H1 (cell line): ENCODE results near the gene FAM209A. TPM values are rescaled to one million over a fixed set of nuclear protein-coding genes. Genes with fewer than 3 reads are reported as not detected.

Source experiments
- CTCF ChIA-PET: fragments of 300-600 bp; sonication (Branson Sonifier 250); formaldehyde crosslinking; loops from one replicate; lab custom pipeline; 2021; ENCODE audit not compliant: partially characterized antibody; lab: Charles Lee
- POLR2A ChIA-PET: fragments of 300-600 bp; sonication (Branson Sonifier 250); formaldehyde crosslinking; loops from one replicate; lab custom pipeline; 2021; ENCODE audit warnings: inconsistent platforms; ENCODE audit not compliant: partially characterized antibody; lab: Charles Lee
- DNase-seq, 2 experiments: peaks; one replicate each; pipeline versions ENCODE4 v3.0.0 to v3.0.0-alpha.2; 2010 to 2022; ENCODE audit warnings: low spot score in 2 of 2, low read depth in 1 of 2, mixed read lengths in 1 of 2
- FAIRE-seq: peaks from 2 replicates; lab custom pipeline; 2011; peaks lifted over from hg19 to GRCh38; lab: Jason Lieb, UNC
- H2AFZ ChIP-seq: 2 replicates; pipeline ENCODE4 v1.8.1; 2012; ENCODE audit warnings: low read length, inconsistent platforms
- H2AK5ac ChIP-seq: 2 replicates; pipeline ENCODE4 v1.6.1; 2013; ENCODE audit warnings: low read depth, low read length
- H2BK120ac ChIP-seq: replicated peaks from 2 replicates; pipeline ENCODE3; 2013; ENCODE audit warnings: low read depth, low read length, inconsistent platforms
- H2BK12ac ChIP-seq: 2 replicates; pipeline ENCODE4 v1.6.1; 2013; ENCODE audit warnings: low read depth, low read length
- H2BK15ac ChIP-seq: 2 replicates; pipeline ENCODE4 v1.6.1; 2013; ENCODE audit warnings: low read length
- H2BK20ac ChIP-seq: 2 replicates; pipeline ENCODE4 v1.6.1; 2013; ENCODE audit warnings: low read length
- H2BK5ac ChIP-seq: 2 replicates; pipeline ENCODE4 v1.6.1; 2013; ENCODE audit warnings: low read depth, low read length
- H3K14ac ChIP-seq: 2 replicates; pipeline ENCODE4 v1.6.1; 2013; ENCODE audit warnings: inconsistent platforms; ENCODE audit not compliant: insufficient read length
- H3K18ac ChIP-seq: 2 replicates; pipeline ENCODE4 v1.6.1; 2013; ENCODE audit warnings: low read length; ENCODE audit errors: extremely low read depth
- H3K23ac ChIP-seq: 2 replicates; pipeline ENCODE4 v1.6.1; 2013; ENCODE audit warnings: inconsistent platforms; ENCODE audit not compliant: insufficient read length
- H3K23me2 ChIP-seq: 2 replicates; pipeline ENCODE4 v1.6.1; 2013; ENCODE audit warnings: low read depth, low read length
- H3K27ac ChIP-seq: 2 replicates; pipeline ENCODE4 v1.6.1; 2011; ENCODE audit warnings: low read depth, low read length, inconsistent platforms
- H3K27me3 ChIP-seq, 4 experiments: replicated peaks in 1 of 4; 1 replicate in 1 of 4; 2 replicates in 3 of 4; pipeline versions ENCODE4 v1.6.1 to v1.8.1; 2011 to 2013; ENCODE audit warnings: low read length in 3 of 4, mild to moderate bottlenecking in 3 of 4, inconsistent platforms in 2 of 4, mixed read lengths in 2 of 4, moderate library complexity in 1 of 4; ENCODE audit not compliant: control insufficient read depth in 3 of 4, insufficient read depth in 3 of 4; ENCODE audit errors: extremely low read depth in 1 of 4
- H3K36me3 ChIP-seq, 4 experiments: 2 replicates each; pipeline versions ENCODE4 v1.6.1 to v1.8.1; 2011 to 2013; ENCODE audit warnings: mild to moderate bottlenecking in 4 of 4, low read length in 3 of 4, moderate library complexity in 2 of 4, control low read depth in 1 of 4, inconsistent platforms in 1 of 4; ENCODE audit not compliant: insufficient read depth in 4 of 4, control insufficient read depth in 2 of 4
- H3K4ac ChIP-seq: replicated peaks from 2 replicates; pipeline ENCODE3; 2013; ENCODE audit warnings: low read length, low read depth, mixed read lengths, inconsistent platforms; ENCODE audit not compliant: insufficient read length
- H3K4me1 ChIP-seq, 4 experiments: replicated peaks in 1 of 4; 1 replicate in 1 of 4; 2 replicates in 3 of 4; pipeline versions ENCODE4 v1.6.1 to v1.8.1; 2011 to 2013; ENCODE audit warnings: low read length in 3 of 4, inconsistent platforms in 2 of 4, mixed read lengths in 1 of 4; ENCODE audit not compliant: insufficient read depth in 4 of 4, control insufficient read depth in 3 of 4
- H3K4me2 ChIP-seq, 2 experiments: 2 replicates each; pipeline versions ENCODE4 v1.6.1 to v1.8.1; 2011 to 2013; ENCODE audit warnings: low read depth in 2 of 2, low read length in 2 of 2, control low read depth in 1 of 2, inconsistent platforms in 1 of 2, mild to moderate bottlenecking in 1 of 2; ENCODE audit not compliant: insufficient read depth in 1 of 2
- H3K4me3 ChIP-seq, 4 experiments: fragments of 200-600, 300-600 bp in 1 of 4; sonication (generic), shearing (Covaris generic), sonication (Bioruptor Twin) in 1 of 4; 2 replicates each; pipeline versions ENCODE4 v1.5.1 to v1.8.1; 2011 to 2016; ENCODE audit warnings: low read length in 4 of 4, low read depth in 3 of 4, control low read depth in 2 of 4, inconsistent platforms in 2 of 4, mild to moderate bottlenecking in 2 of 4, mixed read lengths in 1 of 4, moderate library complexity in 1 of 4; ENCODE audit not compliant: insufficient read depth in 2 of 4; ENCODE audit errors: extremely low read depth in 1 of 4
- H3K56ac ChIP-seq: replicated peaks from 2 replicates; pipeline ENCODE3; 2013; ENCODE audit warnings: low read depth, mild to moderate bottlenecking, mixed read lengths, low read length, inconsistent platforms; ENCODE audit not compliant: insufficient read length
- H3K79me1 ChIP-seq: 2 replicates; pipeline ENCODE4 v1.6.1; 2013; ENCODE audit warnings: low read depth, low read length, control low read depth
- H3K79me2 ChIP-seq, 2 experiments: 2 replicates each; pipeline versions ENCODE4 v1.6.1 to v1.8.1; 2012 to 2013; ENCODE audit warnings: low read length in 2 of 2, mild to moderate bottlenecking in 2 of 2, inconsistent platforms in 1 of 2; ENCODE audit not compliant: insufficient read depth in 2 of 2, control insufficient read depth in 1 of 2
- H3K9ac ChIP-seq, 4 experiments: replicated peaks in 1 of 4; 1 replicate in 1 of 4; 2 replicates in 3 of 4; pipeline versions ENCODE4 v1.6.1 to v1.8.1; 2011 to 2013; ENCODE audit warnings: low read depth in 3 of 4, low read length in 3 of 4, control low read depth in 2 of 4, mild to moderate bottlenecking in 2 of 4, moderate library complexity in 2 of 4, inconsistent platforms in 1 of 4; ENCODE audit errors: extremely low read depth in 1 of 4
- H3K9me3 ChIP-seq, 2 experiments: 2 replicates each; pipeline versions ENCODE4 v1.6.1 to v1.8.1; 2012 to 2013; ENCODE audit warnings: mild to moderate bottlenecking in 2 of 2, moderate library complexity in 2 of 2, control low read depth in 1 of 2, inconsistent platforms in 1 of 2, low read depth in 1 of 2, low read length in 1 of 2, mixed read lengths in 1 of 2; ENCODE audit not compliant: insufficient read depth in 2 of 2
- H4K20me1 ChIP-seq, 2 experiments: replicated peaks in 1 of 2; 2 replicates each; pipeline versions ENCODE3 to v1.8.1; 2011 to 2013; ENCODE audit warnings: inconsistent platforms in 2 of 2, low read length in 2 of 2, mild to moderate bottlenecking in 1 of 2; ENCODE audit not compliant: insufficient read depth in 2 of 2, control insufficient read depth in 1 of 2
- H4K5ac ChIP-seq: 2 replicates; pipeline ENCODE4 v1.6.1; 2013; ENCODE audit warnings: low read length, low read depth, mixed read lengths, inconsistent platforms; ENCODE audit not compliant: insufficient read length
- H4K8ac ChIP-seq: 2 replicates; pipeline ENCODE4 v1.8.0; 2013; ENCODE audit warnings: mild to moderate bottlenecking, moderate library complexity, low read length, inconsistent platforms; ENCODE audit not compliant: insufficient read depth; ENCODE audit errors: extremely low read depth
- H4K91ac ChIP-seq: replicated peaks from 2 replicates; pipeline ENCODE3; 2013; ENCODE audit warnings: low read length, mixed read lengths, inconsistent platforms; ENCODE audit not compliant: insufficient read length
- BACH1 ChIP-seq: IDR thresholded peaks from 2 replicates; pipeline ENCODE4 v1.6.1; 2012; ENCODE audit warnings: low read length, improper control_type of control experiment
- NRF1 ChIP-seq: IDR thresholded peaks from 2 replicates; pipeline ENCODE4 v1.6.1; 2011; ENCODE audit warnings: mild to moderate bottlenecking, low read depth, low read length, improper control_type of control experiment
- PHF8 ChIP-seq: fragments of 200-600 bp; sonication (generic); conservative IDR thresholded peaks from 2 replicates; pipeline ENCODE4 v1.7.1; 2012; ENCODE audit warnings: low read depth, mild to moderate bottlenecking, inconsistent platforms, low read length, moderate library complexity
- POLR2AphosphoS5 ChIP-seq: IDR thresholded peaks from 2 replicates; pipeline ENCODE4 v1.6.1; 2011; ENCODE audit warnings: low read depth, low read length
- YY1 ChIP-seq: IDR thresholded peaks from 2 replicates; pipeline ENCODE4 v1.6.1; 2011; ENCODE audit warnings: low read depth, mild to moderate bottlenecking, low read length
- WGBS, 2 experiments: shearing (Covaris generic) in 1 of 2; methylation state at CpG; one replicate each; pipeline versions ENCODE4 v1.1.6 to v1.1.7; 2013 to 2015; ENCODE audit warnings: low lambda C conversion rate in 2 of 2, mixed read lengths in 2 of 2, inconsistent platforms in 1 of 2, low coverage in 1 of 2, missing lambda C conversion rate in 1 of 2; ENCODE audit not compliant: insufficient replicate concordance in 2 of 2, insufficient coverage in 1 of 2, insufficient read length in 1 of 2; ENCODE audit errors: extremely low coverage in 1 of 2, missing lambda C conversion rate in 1 of 2; 5-methylcytosine and 5-hydroxymethylcytosine counted together
- polyA plus RNA-seq, 7 experiments: library from polyadenylated mRNA; depleted of rRNA in 3 of 7; stranded (reverse) in 5 of 7; unstranded in 2 of 7; fragments of >200 nt in 5 of 7; fragments of 200-250 nt in 2 of 7; gene quantifications; 1 replicate in 5 of 7; 2 replicates in 1 of 7; 4 replicates in 1 of 7; pipeline versions ENCODE4 v1.2.1 to v1.2.3, GENCODE V29; 2011 to 2013; ENCODE audit warnings: missing spikeins in 2 of 7, mixed read lengths in 2 of 7
- total RNA-seq: library from RNA; stranded (reverse); fragmentation: NEBNext Ultra II Directional; extraction: Animal tissue kit (Norgen Biotek cat#: 25700); gene quantifications from 2 replicates; pipeline ENCODE4 v1.2.1, GENCODE V29; 2021

Gene FAM209A
- total and polyA plus RNA-seq, 2 of the 8 experiments (the other 6 are each of a cell fraction or from before 2014, with no cell fraction given) = 0.15 TPM; not detected in 1

- FAIRE-seq = no peak
- H3K23ac ChIP-seq = no peak overlapping the region
- no peaks in the 10 kb centered on the region for H3K36me3 ChIP-seq
- no peak overlapping the region for H2BK15ac ChIP-seq
- H3K23me2 ChIP-seq = no peaks in the 10 kb centered on the region
- 90% methylated on average over 8 of the region's 8 CpGs; no CpG with 5 or more reads in 1 of the 2 experiments for WGBS, 2 experiments
- H3K4me1 ChIP-seq = peaks cover 0 to 2% (median 0%) of the 10 kb centered on the region in 4 experiments; a peak in 1 of 7 replicates
- POLR2A ChIA-PET = no interaction called here
- H3K79me1 ChIP-seq = no peaks in the 10 kb centered on the region
- no peak overlapping the region for H3K4ac ChIP-seq
- H4K91ac ChIP-seq = no peak overlapping the region
- no peak overlapping the region for H3K56ac ChIP-seq
- H3K9me3 ChIP-seq = no peaks in the 10 kb centered on the region
- H3K14ac ChIP-seq = no peak overlapping the region
- no peak overlapping the region for H3K18ac ChIP-seq
- H2BK120ac ChIP-seq = no peak overlapping the region
- no peak for DNase-seq
- no peaks in the 10 kb centered on the region for H3K79me2 ChIP-seq
- no peak overlapping the region for H3K4me2 ChIP-seq
- no peak overlapping the region for H2BK5ac ChIP-seq
- H4K20me1 ChIP-seq = no peaks in the 10 kb centered on the region
- H2BK12ac ChIP-seq = no peak overlapping the region
- no peak overlapping the region for H4K8ac ChIP-seq
- H4K5ac ChIP-seq = no peak overlapping the region
- H3K4me3 ChIP-seq = no peak overlapping the region
- CTCF ChIA-PET = interaction anchor here (5.9 kb wide), 1 partner anchor 25 kb away, joined by 95 read pairs; no protein-coding TSS in a partner anchor
- no peak overlapping the region for H3K9ac ChIP-seq
- H3K27me3 ChIP-seq = no peaks in the 10 kb centered on the region
- no peak overlapping the region for H2AK5ac ChIP-seq
- H2AFZ ChIP-seq = no peak overlapping the region
- H2BK20ac ChIP-seq = no peak overlapping the region
- H3K27ac ChIP-seq = no peak overlapping the region
- TF ChIP-seq YY1 (no peak), POLR2AphosphoS5 (no peak), PHF8 (no peak), NRF1 (no peak), BACH1 (no peak)
Measured at GRCh38 chr20:56552911-56553629, 28.5 kb downstream of the FAM209A start.
